Measurements from ENCODE around the gene PEAK1.

Gene PEAK1

DNA sequence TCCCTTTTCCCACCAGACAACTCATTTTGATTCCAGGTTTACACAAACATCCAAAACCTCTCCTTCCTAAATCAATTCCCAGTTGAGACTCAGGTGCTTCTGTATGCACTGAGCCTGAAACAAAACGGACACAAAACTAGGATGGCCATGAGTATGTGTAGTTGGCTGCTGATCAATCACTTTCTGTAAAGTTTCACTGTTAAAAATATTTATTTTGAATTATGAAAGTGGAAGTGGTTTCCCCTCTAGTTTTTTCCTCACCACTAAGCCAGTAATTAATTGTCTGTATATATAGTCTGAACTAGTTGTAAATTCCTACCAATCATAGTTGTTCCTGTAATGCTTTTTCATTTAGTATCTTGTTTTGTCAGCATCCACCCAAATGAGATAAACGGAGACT, 297.3 kb downstream of the PEAK1 start:
- TF ChIP-seq, protein P1, sequence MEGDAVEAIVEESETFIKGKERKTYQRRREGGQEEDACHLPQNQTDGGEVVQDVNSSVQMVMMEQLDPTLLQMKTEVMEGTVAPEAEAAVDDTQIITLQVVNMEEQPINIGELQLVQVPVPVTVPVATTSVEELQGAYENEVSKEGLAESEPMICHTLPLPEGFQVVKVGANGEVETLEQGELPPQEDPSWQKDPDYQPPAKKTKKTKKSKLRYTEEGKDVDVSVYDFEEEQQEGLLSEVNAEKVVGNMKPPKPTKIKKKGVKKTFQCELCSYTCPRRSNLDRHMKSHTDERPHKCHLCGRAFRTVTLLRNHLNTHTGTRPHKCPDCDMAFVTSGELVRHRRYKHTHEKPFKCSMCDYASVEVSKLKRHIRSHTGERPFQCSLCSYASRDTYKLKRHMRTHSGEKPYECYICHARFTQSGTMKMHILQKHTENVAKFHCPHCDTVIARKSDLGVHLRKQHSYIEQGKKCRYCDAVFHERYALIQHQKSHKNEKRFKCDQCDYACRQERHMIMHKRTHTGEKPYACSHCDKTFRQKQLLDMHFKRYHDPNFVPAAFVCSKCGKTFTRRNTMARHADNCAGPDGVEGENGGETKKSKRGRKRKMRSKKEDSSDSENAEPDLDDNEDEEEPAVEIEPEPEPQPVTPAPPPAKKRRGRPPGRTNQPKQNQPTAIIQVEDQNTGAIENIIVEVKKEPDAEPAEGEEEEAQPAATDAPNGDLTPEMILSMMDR (IDR thresholded peaks at IDR 0.05; ENCODE audit: control insufficient read depth, extremely low read depth, insufficient read depth) = no peak
- H3K4me3 ChIP-seq (ENCODE audit: low read depth, low read length) = no peak overlapping the region
- no peak for DNase-seq (ENCODE audit: low read depth)

DNA sequence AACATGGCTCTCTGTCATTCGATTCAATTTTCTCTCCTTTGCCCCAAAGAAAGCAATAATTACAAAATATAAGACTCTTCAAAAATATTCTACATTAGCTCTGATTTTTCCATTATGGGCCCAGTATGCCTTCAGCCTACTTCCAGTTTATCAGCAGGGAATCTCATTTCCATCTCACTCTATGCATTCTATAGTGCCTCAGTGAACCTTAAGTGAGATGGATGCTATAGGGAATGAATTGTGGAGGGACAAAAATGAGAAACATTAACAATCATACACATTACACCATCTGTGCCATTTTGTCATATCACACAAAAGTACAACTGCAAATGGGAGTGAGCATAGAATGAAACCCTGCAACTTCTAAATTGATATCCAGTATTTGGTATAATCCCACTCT, 298.3 kb downstream of the PEAK1 start:
- no peak overlapping the region for H3K4me3 ChIP-seq (ENCODE audit: low read depth, low read length)
- TF ChIP-seq, protein P1 (IDR thresholded peaks at IDR 0.05; ENCODE audit: control insufficient read depth, extremely low read depth, insufficient read depth) = no peak
- DNase-seq (ENCODE audit: low read depth) = no peak

DNA sequence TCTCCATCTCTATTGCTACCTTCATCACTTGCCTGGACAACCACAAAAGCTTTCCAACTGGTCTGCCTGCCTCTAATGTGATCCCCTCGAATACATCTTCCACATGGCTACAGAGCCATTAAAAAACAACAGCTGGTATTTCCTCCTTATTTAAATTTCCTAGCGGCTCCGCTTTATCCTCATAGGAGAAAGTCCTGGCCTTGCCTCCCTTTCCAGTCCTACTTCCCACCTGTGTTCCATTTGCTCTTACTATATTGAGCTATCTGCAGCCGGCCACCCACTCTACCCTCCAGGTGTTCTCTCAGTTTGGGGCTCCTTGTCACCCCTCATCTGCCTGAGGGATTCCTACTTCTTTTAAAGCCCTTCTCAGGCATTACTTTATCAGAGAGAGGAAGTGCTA, 299.3 kb downstream of the PEAK1 start:
- TF ChIP-seq, protein P1 (IDR thresholded peaks at IDR 0.05; ENCODE audit: control insufficient read depth, extremely low read depth, insufficient read depth) = no peak
- H3K4me3 ChIP-seq (ENCODE audit: low read depth, low read length) = no peak overlapping the region
- DNase-seq (ENCODE audit: low read depth) = no peak

DNA sequence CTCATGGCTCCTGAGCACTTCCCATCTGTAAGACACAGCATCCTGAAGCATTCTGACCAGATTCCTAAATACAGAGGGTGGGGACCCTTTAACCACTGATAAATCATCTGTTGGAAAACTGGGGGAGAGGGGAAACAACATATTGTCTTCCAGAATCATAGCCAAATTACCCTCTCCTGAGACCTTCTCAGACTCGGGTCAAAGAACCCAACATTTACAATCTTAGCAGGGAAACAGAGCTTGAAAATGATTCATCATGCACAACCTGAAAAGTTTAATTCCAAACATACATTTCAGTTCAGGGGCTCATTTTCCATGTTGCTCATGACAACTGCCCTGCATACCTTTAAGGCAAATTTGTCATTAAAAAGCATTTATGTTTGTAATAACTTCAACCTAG, 300.5 kb downstream of the PEAK1 start:
- H3K4me3 ChIP-seq (ENCODE audit: low read depth, low read length) = no peak overlapping the region
- DNase-seq (ENCODE audit: low read depth) = no peak
- TF ChIP-seq, protein P1 (IDR thresholded peaks at IDR 0.05; ENCODE audit: control insufficient read depth, extremely low read depth, insufficient read depth) = no peak

DNA sequence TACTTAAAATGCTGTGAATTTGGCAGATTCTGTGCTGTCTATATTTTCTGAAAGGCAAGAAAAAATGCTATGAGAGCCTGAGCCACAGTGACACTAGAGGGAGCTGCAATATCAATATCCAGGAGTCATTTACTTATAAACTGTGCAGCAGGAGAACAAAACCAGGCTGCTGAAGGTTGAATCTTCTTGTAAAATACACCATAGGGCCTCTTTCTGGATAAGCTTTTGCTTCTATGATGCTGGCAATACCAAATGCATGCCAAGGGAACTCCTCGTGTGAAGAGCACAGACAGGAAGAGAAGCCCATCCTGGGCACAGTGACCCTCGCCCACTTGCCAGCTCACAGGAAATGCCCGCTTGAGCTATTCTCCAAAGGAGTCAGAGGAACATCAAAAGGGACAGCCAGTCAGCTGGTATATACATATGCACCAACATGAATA, 301.0 kb downstream of the PEAK1 start:
- peak; percentile 47 for DNase-seq (ENCODE audit: low read depth)
- TF ChIP-seq, protein P1 (IDR thresholded peaks at IDR 0.05; ENCODE audit: control insufficient read depth, extremely low read depth, insufficient read depth) = peak; percentile 85
- no peak overlapping the region for H3K4me3 ChIP-seq (ENCODE audit: low read depth, low read length)

DNA sequence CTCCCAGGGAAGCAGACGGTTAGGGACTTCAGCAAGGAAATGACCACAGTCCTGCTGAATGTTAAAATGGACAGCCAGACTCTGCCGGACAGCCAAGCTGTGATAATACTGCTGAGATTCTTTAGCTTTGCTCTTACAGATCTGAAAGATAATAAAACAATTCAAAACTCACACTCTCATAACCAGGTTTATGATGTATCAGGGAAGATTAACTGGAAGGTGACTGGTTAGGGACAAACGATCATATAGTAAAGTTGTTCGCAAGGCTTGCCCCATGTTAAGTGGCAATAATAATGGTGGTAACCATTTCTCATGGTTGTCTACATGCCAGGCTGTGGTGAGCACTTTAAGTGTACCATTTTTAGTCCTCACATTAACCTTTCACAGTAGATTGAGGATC, 304.7 kb downstream of the PEAK1 start:
- no peak overlapping the region for H3K4me3 ChIP-seq (ENCODE audit: low read depth, low read length)
- DNase-seq (ENCODE audit: low read depth) = no peak
- TF ChIP-seq, protein P1 (IDR thresholded peaks at IDR 0.05; ENCODE audit: control insufficient read depth, extremely low read depth, insufficient read depth) = no peak

DNA sequence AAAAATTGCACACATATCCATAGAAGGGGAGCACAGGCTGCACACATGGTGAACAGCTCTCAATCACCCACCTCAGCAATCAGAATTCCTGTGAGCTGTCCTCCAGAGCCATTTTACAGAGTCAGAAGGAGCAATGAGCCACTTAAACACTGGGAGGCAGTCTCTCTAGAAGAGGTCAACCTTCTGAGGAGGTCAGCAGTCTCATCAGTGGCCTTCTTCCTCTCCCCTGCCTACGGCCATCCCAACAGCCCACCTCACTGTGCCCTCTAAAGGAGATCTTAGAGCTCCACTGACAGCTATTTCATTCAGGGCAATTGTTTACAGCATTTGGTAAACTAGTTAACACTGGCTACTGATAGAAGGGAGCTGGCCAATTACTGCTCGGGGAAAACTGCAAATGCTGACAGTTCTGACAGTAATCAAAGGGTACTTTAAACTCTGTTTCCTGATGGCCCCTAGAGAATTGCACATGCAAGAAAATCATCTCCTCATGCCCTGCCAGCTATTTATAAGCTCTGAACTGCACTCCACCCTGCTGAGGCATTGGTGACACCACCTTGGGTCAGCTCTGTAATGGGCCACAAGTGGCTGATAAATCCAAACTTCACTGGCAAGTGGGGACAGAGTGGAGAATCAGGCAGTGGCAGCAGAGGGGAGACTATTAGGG, 306.9 kb downstream of the PEAK1 start:
- TF ChIP-seq, protein P1 (IDR thresholded peaks at IDR 0.05; ENCODE audit: control insufficient read depth, extremely low read depth, insufficient read depth) = no peak
- DNase-seq (ENCODE audit: low read depth) = no peak
- no peak overlapping the region for H3K4me3 ChIP-seq (ENCODE audit: low read depth, low read length)
